MM.1S (cell line): Measurements from ENCODE around the gene PPIP5K1.

Experiments
- CTCF ChIP-seq: fragments of 300-600 bp; sonication (generic); IDR thresholded peaks from 2 replicates; pipeline ENCODE4 v1.5.1; 2016; ENCODE audit warnings: antibody characterized with exemption, low read length, mixed read lengths
- EZH2 ChIP-seq: fragments of 300-600 bp; sonication (generic); optimal IDR thresholded peaks from 2 replicates; pipeline ENCODE3; 2017; ENCODE audit warnings: low read depth, mild to moderate bottlenecking, antibody characterized with exemption, low read length, mixed read lengths
- EZH2phosphoT487 ChIP-seq: fragments of 300-600 bp; sonication (generic); IDR thresholded peaks from 2 replicates; pipeline ENCODE4 v1.6.1; 2018; ENCODE audit warnings: antibody characterized with exemption, low read length

GRCh38 chr15:43529587-43530345 lies 60.2 kb downstream of the PPIP5K1 start:
- TF ChIP-seq CTCF (no peak), EZH2phosphoT487 (no peak), EZH2 (no peak)
